Rectal smooth muscle tissue (tissue), 1 donor: Measurements from ENCODE around the gene SMCO2.

Source experiments
- H3K27ac ChIP-seq: one replicate; pipeline ENCODE4 v1.7.0; 2013; ENCODE audit warnings: low read depth, low read length, inconsistent platforms
- H3K27me3 ChIP-seq: one replicate; pipeline ENCODE4 v1.7.0; 2013; ENCODE audit warnings: low read length; ENCODE audit not compliant: control insufficient read depth, insufficient read depth
- H3K36me3 ChIP-seq: one replicate; pipeline ENCODE4 v1.7.0; 2013; ENCODE audit warnings: low read length; ENCODE audit not compliant: control insufficient read depth, insufficient read depth
- H3K4me1 ChIP-seq: one replicate; pipeline ENCODE4 v1.7.0; 2013; ENCODE audit warnings: low read length; ENCODE audit not compliant: control insufficient read depth, insufficient read depth
- H3K4me3 ChIP-seq: one replicate; pipeline ENCODE4 v1.7.0; 2013; ENCODE audit warnings: low read length
- H3K9ac ChIP-seq: one replicate; pipeline ENCODE4 v1.7.0; 2013; ENCODE audit warnings: low read length

The SMCO2 gene

GRCh38 chr12:27462151-27462694 lies 15.7 kb downstream of the SMCO2 start:
- Histone ChIP-seq H3K36me3 (no peaks in the 10 kb centered on the region), H3K27me3 (no peaks in the 10 kb centered on the region), H3K4me1 (no peaks in the 10 kb centered on the region), H3K9ac (no peak overlapping the region), H3K4me3 (no peak overlapping the region), H3K27ac (no peak overlapping the region)

- H3K9ac ChIP-seq = no peak overlapping the region
- no peaks in the 10 kb centered on the region for H3K4me1 ChIP-seq
- no peak overlapping the region for H3K4me3 ChIP-seq
- H3K27me3 ChIP-seq = no peaks in the 10 kb centered on the region
- no peaks in the 10 kb centered on the region for H3K36me3 ChIP-seq
- H3K27ac ChIP-seq = no peak overlapping the region
These were observed 16.3 kb downstream of the SMCO2 start for GRCh38 chr12:27462851-27463250.

DNA sequence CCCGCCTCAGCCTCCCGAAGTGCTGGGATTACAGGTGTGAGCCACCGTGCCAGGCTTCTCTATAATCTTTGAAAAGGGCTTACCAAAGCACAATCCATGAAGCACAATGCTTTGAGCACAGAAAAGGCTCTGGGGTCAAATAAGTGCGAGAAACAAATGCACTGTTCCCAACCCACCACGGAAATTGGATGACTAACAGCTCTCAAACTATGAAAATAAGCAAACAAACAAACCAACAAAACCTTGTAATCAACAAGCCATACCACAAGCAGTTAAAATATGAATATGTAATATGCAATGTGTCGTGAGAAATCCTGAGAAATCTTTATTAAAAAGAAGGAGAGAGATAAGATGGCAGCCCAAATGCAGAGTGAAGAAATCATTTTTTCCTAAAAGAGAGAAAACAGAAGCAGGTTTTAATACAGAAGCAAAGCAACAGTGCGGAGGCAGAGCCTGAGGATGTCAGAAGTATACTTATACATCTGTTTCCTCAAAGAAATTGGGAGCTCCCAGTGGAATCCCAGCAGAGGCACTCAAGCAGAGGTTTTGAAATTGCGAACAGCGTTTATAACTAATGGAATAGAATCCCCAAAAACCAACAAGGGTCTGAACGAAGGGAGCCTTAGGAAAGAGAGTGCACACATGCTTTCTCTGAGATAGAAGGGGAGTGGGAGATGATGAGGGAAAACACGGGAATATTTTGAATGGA lies 17.1 kb downstream of the SMCO2 start:
- H3K27me3 ChIP-seq = no peaks in the 10 kb centered on the region
- no peaks in the 10 kb centered on the region for H3K36me3 ChIP-seq
- no peak overlapping the region for H3K9ac ChIP-seq
- no peak overlapping the region for H3K27ac ChIP-seq
- H3K4me3 ChIP-seq = no peak overlapping the region
- H3K4me1 ChIP-seq = no peaks in the 10 kb centered on the region

DNA sequence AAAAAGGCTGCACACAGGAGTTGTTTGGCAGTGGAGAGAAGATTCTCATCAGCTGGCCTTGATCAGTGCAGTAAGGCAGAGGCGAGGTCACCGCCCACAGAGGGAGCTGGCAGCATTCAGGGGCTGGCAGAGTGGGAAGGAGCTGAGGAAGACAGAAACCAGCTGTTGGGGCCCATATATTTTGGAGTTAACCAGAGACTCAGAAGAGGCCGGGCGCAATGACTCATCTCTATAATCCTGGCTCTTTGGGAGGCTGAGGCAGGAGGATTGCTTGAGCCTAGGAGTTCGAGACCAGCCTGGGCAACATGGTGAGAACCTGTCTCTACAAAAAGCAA lies 17.7 kb downstream of the SMCO2 start:
- Histone ChIP-seq H3K27ac (no peak overlapping the region), H3K4me3 (no peak overlapping the region), H3K27me3 (no peaks in the 10 kb centered on the region), H3K36me3 (no peaks in the 10 kb centered on the region), H3K9ac (no peak overlapping the region), H3K4me1 (no peaks in the 10 kb centered on the region)

DNA sequence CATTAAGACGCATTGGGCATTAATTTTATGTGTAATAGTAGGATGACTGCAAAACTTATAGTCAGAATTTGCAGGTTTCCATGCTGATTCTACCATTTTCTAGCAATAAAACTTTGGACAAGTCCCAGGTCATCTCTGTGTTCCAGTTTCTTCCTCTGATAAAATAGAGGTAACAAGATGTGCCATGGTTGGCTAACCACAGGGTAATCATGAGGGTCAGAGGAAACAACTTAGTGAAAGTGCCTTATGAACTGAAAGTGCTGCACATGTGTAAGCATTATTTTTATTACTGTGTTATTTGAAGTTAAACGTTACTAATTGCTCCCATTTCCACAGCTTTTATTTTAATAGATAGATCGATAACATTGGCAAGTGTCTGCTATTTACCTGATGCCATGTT lies 21.1 kb downstream of the SMCO2 start:
- H3K27ac ChIP-seq = no peak overlapping the region
- no peaks in the 10 kb centered on the region for H3K36me3 ChIP-seq
- no peak overlapping the region for H3K9ac ChIP-seq
- H3K4me1 ChIP-seq = no peaks in the 10 kb centered on the region
- no peaks in the 10 kb centered on the region for H3K27me3 ChIP-seq
- H3K4me3 ChIP-seq = no peak overlapping the region

GRCh38 chr12:27468241-27468640 lies 21.7 kb downstream of the SMCO2 start:
- Histone ChIP-seq H3K27me3 (no peaks in the 10 kb centered on the region), H3K36me3 (no peaks in the 10 kb centered on the region), H3K4me1 (no peaks in the 10 kb centered on the region), H3K27ac (no peak overlapping the region), H3K9ac (no peak overlapping the region), H3K4me3 (no peak overlapping the region)

GRCh38 chr12:27469176-27469736 lies 22.7 kb downstream of the SMCO2 start:
- no peaks in the 10 kb centered on the region for H3K27me3 ChIP-seq
- H3K9ac ChIP-seq = no peak overlapping the region

GRCh38 chr12:27472604-27473003 lies 26.1 kb downstream of the SMCO2 start:
- Histone ChIP-seq H3K4me1 (no peaks in the 10 kb centered on the region), H3K4me3 (no peak overlapping the region), H3K9ac (no peak overlapping the region), H3K36me3 (no peaks in the 10 kb centered on the region), H3K27me3 (no peaks in the 10 kb centered on the region), H3K27ac (no peak overlapping the region)

More at GRCh38 chr12:27469176-27469736, 22.7 kb downstream of the SMCO2 start:
- Histone ChIP-seq H3K4me3 (no peak overlapping the region), H3K36me3 (no peaks in the 10 kb centered on the region), H3K4me1 (no peaks in the 10 kb centered on the region), H3K27ac (no peak overlapping the region)

DNA sequence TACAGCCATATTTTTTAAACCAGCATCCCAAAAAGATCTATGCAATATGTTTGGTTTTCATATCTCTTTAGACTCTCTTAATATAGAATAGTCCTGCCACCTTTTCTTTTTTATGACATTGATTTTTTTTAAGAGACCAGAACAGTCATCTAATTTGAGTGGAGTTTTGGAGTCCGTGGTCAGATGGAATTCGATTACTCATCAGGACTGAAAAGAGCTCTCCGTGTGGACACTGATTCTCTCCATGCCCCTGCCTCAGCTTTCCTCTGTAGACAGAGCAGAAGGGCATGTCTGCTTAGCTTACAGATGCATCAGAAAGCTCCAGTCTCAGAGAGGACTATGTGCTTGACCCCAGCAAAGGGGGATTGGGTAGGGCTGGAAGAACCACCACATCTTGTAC lies 27.8 kb downstream of the SMCO2 start:
- no peak overlapping the region for H3K9ac ChIP-seq
- H3K4me3 ChIP-seq = no peak overlapping the region
- H3K27ac ChIP-seq = no peak overlapping the region
- no peaks in the 10 kb centered on the region for H3K36me3 ChIP-seq
- H3K27me3 ChIP-seq = no peaks in the 10 kb centered on the region
- no peaks in the 10 kb centered on the region for H3K4me1 ChIP-seq

DNA sequence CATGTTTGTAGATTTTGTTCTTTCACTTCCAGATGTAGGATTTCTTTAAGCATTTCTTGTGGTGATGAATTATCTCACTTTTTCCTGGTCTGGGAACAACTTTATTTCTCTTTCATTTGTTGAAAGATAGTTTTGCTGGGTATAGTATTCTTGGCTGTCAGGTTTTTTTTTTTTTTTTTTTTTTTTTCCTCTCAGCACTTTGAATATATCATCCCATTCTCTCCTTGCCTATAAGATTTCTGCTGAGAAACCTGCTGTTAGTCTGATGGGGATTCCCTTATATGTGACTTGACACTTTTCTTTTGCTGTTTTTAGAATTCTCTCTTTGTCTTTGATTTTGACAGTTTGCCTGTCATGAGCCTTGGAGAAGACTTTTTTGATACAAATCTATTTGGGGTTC lies 30.5 kb downstream of the SMCO2 start:
- Histone ChIP-seq H3K27ac (no peak overlapping the region), H3K27me3 (no peaks in the 10 kb centered on the region), H3K4me3 (no peak overlapping the region), H3K9ac (no peak overlapping the region), H3K4me1 (no peaks in the 10 kb centered on the region), H3K36me3 (no peaks in the 10 kb centered on the region)

DNA sequence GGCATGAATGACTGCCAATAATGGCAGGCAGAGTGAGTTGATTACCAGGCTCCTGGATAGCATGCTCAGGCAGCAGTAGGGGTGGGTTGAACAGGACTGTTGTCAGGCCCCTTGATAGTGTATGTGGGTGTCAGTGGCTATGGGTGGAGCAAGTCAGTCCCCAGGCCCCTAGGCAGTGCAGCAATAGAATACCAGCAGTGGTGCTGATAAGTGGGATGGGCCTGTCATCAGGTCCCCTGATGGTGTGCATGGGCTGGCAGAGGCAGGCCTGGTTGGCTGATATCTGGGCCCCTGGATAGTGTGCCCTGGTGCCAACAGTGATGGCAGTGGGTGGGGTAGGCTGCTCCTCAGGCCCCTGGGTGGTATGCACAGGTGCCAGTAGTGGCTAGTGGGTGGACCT lies 32.4 kb downstream of the SMCO2 start:
- H3K27ac ChIP-seq = no peak overlapping the region
- H3K4me1 ChIP-seq = no peaks in the 10 kb centered on the region

DNA sequence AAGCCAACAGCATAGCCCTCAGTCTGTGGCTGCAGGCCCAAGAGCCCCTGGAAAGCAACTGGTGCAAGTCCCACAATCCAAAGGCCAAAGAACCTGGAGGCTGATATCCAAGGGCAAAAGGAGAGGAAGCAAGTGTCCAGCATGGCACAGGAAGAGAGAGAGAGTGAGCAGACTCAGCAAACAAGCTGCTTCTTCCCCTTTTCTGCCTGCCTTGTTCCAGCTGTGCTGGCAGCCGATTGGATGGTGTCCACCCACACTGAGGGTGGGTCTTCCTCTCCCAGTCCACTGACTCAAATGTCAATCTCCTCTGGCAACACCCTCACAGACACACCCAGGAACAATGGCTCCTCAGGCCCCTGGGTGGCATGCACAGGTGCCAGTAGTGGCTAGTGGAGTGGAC lies 33.5 kb downstream of the SMCO2 start:
- Histone ChIP-seq H3K27ac (no peak overlapping the region), H3K9ac (no peak overlapping the region), H3K27me3 (no peaks in the 10 kb centered on the region), H3K36me3 (no peaks in the 10 kb centered on the region), H3K4me1 (no peaks in the 10 kb centered on the region), H3K4me3 (no peak overlapping the region)

More for the DNA sequence above, 32.4 kb downstream of the SMCO2 start:
- Histone ChIP-seq H3K27me3 (no peaks in the 10 kb centered on the region), H3K9ac (no peak overlapping the region), H3K4me3 (no peak overlapping the region), H3K36me3 (no peaks in the 10 kb centered on the region)

- no peaks in the 10 kb centered on the region for H3K4me1 ChIP-seq
- no peak overlapping the region for H3K27ac ChIP-seq
- H3K9ac ChIP-seq = no peak overlapping the region
- no peak overlapping the region for H3K4me3 ChIP-seq
- H3K36me3 ChIP-seq = no peaks in the 10 kb centered on the region
- H3K27me3 ChIP-seq = no peaks in the 10 kb centered on the region
These were observed 40.4 kb downstream of the SMCO2 start for GRCh38 chr12:27486961-27487360.
